Lower leg skin (tissue), 3 donors: ENCODE measurements around the gene CYP3A7.

Experiments used
- CTCF ChIP-seq, 3 donors: fragments of 450-650 bp; IDR thresholded peaks; one replicate each; pipeline ENCODE4 v1.5.1; 2016; ENCODE audit warnings: antibody characterized with exemption in 3 of 3, mild to moderate bottlenecking in 3 of 3, moderate library complexity in 2 of 3
- POLR2A ChIP-seq, 2 donors: fragments of 450-650 bp; IDR thresholded peaks; one replicate each; pipeline ENCODE4 v1.6.1; 2016 to 2017; ENCODE audit warnings: antibody characterized with exemption in 2 of 2, mild to moderate bottlenecking in 1 of 2, moderate library complexity in 1 of 2

- TF ChIP-seq CTCF (IDR thresholded peaks at IDR 0.05) (no peak), POLR2A (IDR thresholded peaks at IDR 0.05) (no peak)
Measured at GRCh38 chr7:99729486-99730237, 5.3 kb downstream of the CYP3A7 start.
